IPS-15b (cell line): ENCODE results near the gene KRTAP1-5.
"Not testable (repeated sequence)": the region's sequence is repeated elsewhere in the genome, so short reads cannot be mapped to it uniquely, and the experiment has no call there.

ENCODE experiments used
- H3K27me3 ChIP-seq: one replicate; pipeline ENCODE4 v1.6.1; 2013; ENCODE audit warnings: low read length; ENCODE audit not compliant: control insufficient read depth, insufficient read depth
- H3K36me3 ChIP-seq: one replicate; pipeline ENCODE4 v1.6.1; 2013; ENCODE audit warnings: low read length; ENCODE audit not compliant: control insufficient read depth, insufficient read depth
- H3K4me1 ChIP-seq: one replicate; pipeline ENCODE4 v1.6.1; 2013; ENCODE audit warnings: mild to moderate bottlenecking, low read length; ENCODE audit not compliant: control insufficient read depth, insufficient read depth
- H3K4me3 ChIP-seq: one replicate; pipeline ENCODE4 v1.5.1; 2013; ENCODE audit warnings: low read depth, low read length
- H3K9ac ChIP-seq: one replicate; pipeline ENCODE4 v1.6.1; 2013; ENCODE audit warnings: low read depth, mild to moderate bottlenecking, low read length
- H3K9me3 ChIP-seq: one replicate; pipeline ENCODE4 v1.6.1; 2013; ENCODE audit warnings: mild to moderate bottlenecking, low read length; ENCODE audit not compliant: control insufficient read depth, insufficient read depth

The KRTAP1-5 gene

DNA sequence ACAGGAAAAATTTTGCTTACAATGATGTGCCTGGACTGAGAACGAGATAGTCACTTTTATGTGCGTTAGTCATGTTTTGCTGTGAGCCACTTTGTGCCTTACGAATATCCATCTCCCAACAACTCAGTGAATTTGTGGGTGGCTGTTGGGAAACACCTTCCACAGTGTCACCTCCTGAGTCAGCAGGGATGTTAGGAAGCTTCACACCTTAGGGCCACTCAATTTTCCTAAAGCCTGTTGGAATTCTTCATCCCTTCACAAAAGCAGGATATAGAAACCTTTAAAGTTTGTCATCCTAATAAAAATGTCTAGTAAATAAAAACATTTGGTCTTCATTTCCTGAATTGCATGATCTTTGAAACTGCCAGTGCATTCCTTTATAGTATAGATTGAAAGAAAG, 13.8 kb downstream of the KRTAP1-5 start:
- no peaks in the 10 kb centered on the region for H3K9me3 ChIP-seq
- no peaks in the 10 kb centered on the region for H3K27me3 ChIP-seq
- peaks cover 2% of the 10 kb centered on the region for H3K4me1 ChIP-seq
- H3K9ac ChIP-seq, result no peak overlapping the region
- no peaks in the 10 kb centered on the region for H3K36me3 ChIP-seq
- no peak overlapping the region for H3K4me3 ChIP-seq

DNA sequence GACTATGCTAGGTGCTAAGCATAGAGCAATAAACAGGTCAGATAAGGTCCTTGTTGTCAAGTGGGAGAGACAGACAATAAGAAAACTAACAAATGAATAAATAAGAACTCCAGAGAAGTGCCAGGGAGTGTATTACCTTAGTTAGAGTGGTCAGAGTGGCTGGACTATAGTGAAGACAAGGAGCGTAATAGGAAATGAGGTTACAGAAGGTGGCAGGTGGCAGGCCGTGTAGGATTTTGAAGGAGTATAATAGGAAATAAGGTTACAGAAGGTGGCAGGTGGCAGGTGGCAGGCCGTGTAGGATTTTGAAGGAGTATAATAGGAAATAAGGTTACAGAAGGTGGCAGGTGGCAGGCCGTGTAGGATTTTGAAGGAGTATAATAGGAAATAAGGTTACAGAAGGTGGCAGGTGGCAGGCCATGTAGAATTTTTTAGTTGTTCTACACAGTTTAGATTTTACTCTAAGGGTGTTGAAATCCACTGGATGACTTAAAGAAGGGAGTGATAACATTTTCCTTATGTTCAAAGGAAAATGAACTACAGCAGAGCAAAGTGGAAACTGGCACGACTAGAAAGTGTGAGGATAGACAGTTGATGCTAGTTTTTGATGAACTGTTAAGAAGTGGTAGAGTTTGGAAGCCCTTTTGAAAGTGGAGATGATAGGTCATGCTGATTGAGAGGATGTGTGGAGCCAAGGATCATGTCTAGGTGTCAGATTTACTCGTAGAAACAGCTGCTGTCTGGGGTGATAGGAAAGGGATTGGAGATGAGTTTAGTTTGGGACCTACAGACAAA, 14.5 kb downstream of the KRTAP1-5 start:
- no peaks in the 10 kb centered on the region for H3K27me3 ChIP-seq

DNA sequence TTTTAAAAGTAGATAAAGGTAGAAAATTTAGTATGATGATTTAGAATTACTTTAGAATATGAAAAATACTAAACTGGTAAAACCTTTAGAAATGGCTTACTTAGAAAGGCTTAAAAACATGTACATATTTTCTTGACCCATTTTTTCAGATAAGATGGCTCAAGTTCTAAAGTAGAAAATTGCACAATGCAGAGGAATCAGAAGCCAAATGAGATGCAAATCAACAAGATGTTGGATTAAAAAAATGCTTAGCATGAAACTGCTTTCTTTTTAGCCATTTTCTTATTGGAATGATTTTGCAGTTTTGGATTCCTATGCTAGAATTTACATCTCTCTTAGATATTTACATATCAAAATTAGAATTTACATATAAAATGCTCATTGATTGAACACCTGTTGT, 16.6 kb downstream of the KRTAP1-5 start:
- no peak overlapping the region for H3K4me3 ChIP-seq
- H3K36me3 ChIP-seq, result no peaks in the 10 kb centered on the region
- no peaks in the 10 kb centered on the region for H3K27me3 ChIP-seq
- H3K9me3 ChIP-seq, result no peaks in the 10 kb centered on the region
- no peak overlapping the region for H3K9ac ChIP-seq
- peaks cover 2% of the 10 kb centered on the region for H3K4me1 ChIP-seq

More for the DNA sequence above, 14.5 kb downstream of the KRTAP1-5 start:
- H3K4me1 ChIP-seq, result peaks cover 2% of the 10 kb centered on the region
- no peak overlapping the region for H3K4me3 ChIP-seq
- H3K36me3 ChIP-seq, result no peaks in the 10 kb centered on the region
- H3K9me3 ChIP-seq, result no peaks in the 10 kb centered on the region
- H3K9ac ChIP-seq, result no peak overlapping the region

DNA sequence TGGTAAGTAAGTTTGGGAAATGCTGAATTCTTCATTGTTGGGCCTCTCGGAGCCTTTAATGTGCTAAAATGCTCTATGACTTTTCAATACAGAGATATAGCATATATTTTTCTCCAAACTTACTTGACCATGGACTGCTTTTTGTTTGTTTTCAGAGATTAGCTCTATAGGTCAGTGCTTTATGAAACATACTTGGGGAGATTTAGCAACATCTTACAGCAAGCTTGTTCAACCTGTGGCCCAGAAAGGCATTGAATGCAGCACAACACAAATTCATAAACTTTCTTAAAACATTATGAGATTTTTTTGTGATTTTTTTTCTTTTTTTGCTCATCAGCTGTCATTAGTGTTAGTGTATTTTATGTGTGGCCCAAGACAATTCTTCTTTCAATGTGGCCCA, 17.1 kb downstream of the KRTAP1-5 start:
- Histone ChIP-seq H3K4me1 (peaks cover 2% of the 10 kb centered on the region), H3K36me3 (no peaks in the 10 kb centered on the region), H3K4me3 (no peak overlapping the region), H3K9ac (no peak overlapping the region), H3K9me3 (no peaks in the 10 kb centered on the region), H3K27me3 (no peaks in the 10 kb centered on the region)

DNA sequence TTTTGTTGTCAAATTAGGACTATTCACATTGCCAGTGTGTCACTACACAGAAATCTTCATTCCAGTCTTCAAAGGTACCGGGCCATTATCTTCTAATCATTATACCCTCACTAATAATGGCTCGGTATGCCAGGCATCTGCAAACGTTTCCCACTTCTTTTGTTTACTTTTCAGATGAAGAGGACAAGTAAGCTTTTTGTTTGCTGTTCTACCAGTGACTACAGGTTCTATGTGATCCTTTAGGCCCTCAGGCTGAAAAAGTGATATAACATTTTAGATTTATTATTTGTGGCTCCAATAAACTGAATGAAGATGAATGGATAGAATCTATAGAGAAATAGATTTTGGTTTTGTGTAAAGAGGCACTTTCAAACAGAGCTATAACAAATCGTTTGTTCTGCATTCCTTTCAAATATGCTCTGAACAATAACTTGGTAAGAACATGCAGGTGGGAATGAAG, 17.7 kb downstream of the KRTAP1-5 start:
- H3K27me3 ChIP-seq, result no peaks in the 10 kb centered on the region
- no peak overlapping the region for H3K4me3 ChIP-seq
- no peaks in the 10 kb centered on the region for H3K36me3 ChIP-seq
- peaks cover 2% of the 10 kb centered on the region for H3K4me1 ChIP-seq
- no peaks in the 10 kb centered on the region for H3K9me3 ChIP-seq
- H3K9ac ChIP-seq, result no peak overlapping the region

DNA sequence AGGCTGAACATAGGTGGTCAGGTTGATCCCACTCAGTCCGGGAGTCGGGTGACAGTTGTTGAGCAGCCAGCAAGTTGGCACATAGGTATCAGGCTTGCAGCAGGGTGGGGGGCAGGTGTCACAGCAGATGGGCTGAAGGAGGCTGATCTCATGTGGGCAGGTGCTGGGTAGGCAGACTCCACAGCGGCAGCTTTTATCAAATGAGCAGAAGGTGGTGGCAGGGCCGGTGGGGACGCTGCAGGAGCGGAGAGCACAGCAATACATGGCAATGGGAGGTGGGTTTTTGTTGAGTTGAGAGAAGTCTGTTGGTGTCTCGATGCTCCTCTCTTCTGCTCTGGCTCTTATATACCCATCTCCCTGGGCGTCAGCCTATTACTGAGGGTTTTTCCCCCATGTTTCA, 18.2 kb downstream of the KRTAP1-5 start, which contains the start of gene KRTAP3-1:
Gene KRTAP3-1 (minus strand): TSS at position 318 of the 400 bp plus-strand sequence. CDS start 54 bp downstream, at position 264.
- Histone ChIP-seq H3K4me3 (no peak within 1 kb of the TSS), H3K9ac (no peak within 1 kb of the TSS), H3K36me3 (no peaks in the 10 kb centered on the region), H3K4me1 (peaks cover 2% of the 10 kb centered on the region), H3K9me3 (no peaks in the 10 kb centered on the region), H3K27me3 (no peaks in the 10 kb centered on the region)

DNA sequence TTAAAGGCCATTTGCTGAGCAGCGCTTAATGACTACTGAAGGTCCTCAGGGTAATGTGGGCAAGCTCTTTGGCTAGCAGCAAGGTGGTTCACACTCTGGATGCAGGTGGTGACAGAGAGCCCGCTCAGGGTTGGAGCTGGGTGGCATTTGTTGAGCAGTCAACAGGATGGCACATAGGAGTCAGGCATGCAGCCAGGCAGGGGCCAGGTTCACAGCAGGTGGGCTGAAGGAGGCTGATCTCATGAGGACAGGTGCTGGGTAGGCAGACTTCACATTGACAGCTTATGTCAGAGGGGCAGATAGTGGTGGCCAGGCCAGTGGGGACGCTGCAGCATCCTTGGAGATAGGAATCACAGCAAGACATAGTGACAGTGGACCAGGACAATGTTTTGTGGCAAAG, 22.6 kb downstream of the KRTAP1-5 start:
- no peaks in the 10 kb centered on the region for H3K27me3 ChIP-seq
- no peaks in the 10 kb centered on the region for H3K9me3 ChIP-seq
- no peaks in the 10 kb centered on the region for H3K36me3 ChIP-seq
- no peak overlapping the region for H3K9ac ChIP-seq
- H3K4me1 ChIP-seq, result peaks cover under 1% of the 10 kb centered on the region
- no peak overlapping the region for H3K4me3 ChIP-seq

DNA sequence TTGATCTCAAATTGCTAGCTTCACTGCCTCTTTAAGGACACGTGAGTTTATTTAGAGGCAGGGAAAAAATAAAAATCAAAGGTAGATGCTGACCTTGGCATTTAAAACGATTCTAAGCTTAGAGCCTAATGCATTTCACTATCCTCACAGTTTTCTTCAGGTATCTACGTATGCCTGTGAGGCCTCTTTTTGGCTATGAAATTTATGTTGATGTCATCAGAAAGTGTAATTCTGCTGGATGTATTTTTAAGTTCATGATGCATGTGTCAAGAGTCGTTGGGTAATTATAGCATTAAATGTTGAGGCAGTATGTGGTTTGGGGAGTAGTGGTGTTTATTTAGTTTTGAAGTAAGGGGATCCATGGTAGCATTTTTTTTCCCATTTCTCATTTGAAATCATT, 23.1 kb downstream of the KRTAP1-5 start:
- no peaks in the 10 kb centered on the region for H3K27me3 ChIP-seq
- no peaks in the 10 kb centered on the region for H3K9me3 ChIP-seq
- H3K4me3 ChIP-seq, result no peak overlapping the region
- no peaks in the 10 kb centered on the region for H3K36me3 ChIP-seq
- H3K4me1 ChIP-seq, result no peaks in the 10 kb centered on the region
- no peak overlapping the region for H3K9ac ChIP-seq

DNA sequence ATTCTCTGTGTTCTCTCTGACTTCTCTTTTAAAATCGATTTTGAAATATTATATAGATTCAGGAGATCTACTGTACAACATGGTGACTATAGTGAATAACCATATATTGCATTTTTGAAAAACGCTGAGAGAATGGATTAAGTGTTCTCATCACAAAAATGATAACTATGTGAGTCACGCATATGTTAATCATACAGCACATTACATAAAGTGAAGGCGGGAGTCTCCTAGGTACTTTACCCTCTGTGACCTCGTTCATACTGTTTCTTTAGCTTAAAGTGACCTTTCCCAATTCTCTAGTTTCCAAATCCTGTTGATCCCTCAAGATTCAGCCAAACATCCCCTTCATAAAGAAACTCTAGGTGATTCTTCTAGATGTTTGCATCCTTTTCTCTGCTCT, 24.2 kb downstream of the KRTAP1-5 start:
- no peaks in the 10 kb centered on the region for H3K36me3 ChIP-seq
- no peaks in the 10 kb centered on the region for H3K27me3 ChIP-seq
- no peak overlapping the region for H3K4me3 ChIP-seq
- H3K4me1 ChIP-seq, result no peaks in the 10 kb centered on the region
- H3K9me3 ChIP-seq, result no peaks in the 10 kb centered on the region
- H3K9ac ChIP-seq, result no peak overlapping the region

DNA sequence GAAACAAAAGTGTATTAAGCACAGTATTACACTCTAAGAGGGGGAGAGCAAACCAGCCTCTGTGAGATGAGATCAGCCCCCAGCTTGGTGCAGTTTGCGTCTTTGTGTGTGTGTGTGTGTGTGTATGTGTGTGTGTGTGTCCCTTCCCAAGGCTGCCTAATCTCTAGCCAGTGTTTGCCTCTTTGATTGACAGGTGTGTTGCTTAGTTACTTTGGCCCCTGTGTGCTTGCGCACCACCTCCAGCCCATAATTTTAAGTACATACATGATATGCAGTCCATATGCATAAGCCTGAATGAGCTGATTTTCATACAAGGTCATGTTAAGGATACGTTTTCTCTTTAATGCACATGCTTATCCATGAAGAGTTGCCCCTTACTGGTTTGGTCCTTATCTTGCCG, 25.2 kb downstream of the KRTAP1-5 start:
- Histone ChIP-seq H3K9ac (no peak overlapping the region), H3K9me3 (no peaks in the 10 kb centered on the region), H3K4me1 (no peaks in the 10 kb centered on the region), H3K4me3 (no peak overlapping the region), H3K36me3 (no peaks in the 10 kb centered on the region), H3K27me3 (no peaks in the 10 kb centered on the region)

DNA sequence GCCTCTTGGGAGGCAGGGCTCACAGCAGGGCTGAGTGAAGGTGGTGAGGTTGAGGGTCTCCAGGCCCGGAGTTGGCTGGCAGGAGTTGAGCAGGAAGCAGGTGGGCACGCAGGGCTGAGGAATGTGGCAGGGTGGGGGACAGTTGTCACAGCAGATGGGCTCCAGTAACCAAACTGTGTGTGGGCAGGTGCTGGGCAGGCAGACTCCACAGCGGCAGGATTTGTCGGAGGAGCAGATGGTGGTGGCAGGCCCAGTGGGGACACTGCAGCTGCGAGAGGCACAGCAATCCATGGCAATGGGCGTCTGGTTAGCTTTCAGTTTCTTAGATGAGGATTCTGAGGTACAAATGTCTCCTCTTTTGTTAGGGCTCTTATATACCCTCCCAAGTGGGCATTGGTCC, 27.4 kb downstream of the KRTAP1-5 start, which contains the start of gene KRTAP3-2:
Gene KRTAP3-2 (minus strand): TSS at position 344 of the 400 bp plus-strand sequence. CDS start 53 bp downstream, at position 291.
- H3K36me3 ChIP-seq, H3K9me3 ChIP-seq, H3K27me3 ChIP-seq, H3K9ac ChIP-seq, H3K4me3 ChIP-seq, H3K4me1 ChIP-seq: not testable (repeated sequence)

DNA sequence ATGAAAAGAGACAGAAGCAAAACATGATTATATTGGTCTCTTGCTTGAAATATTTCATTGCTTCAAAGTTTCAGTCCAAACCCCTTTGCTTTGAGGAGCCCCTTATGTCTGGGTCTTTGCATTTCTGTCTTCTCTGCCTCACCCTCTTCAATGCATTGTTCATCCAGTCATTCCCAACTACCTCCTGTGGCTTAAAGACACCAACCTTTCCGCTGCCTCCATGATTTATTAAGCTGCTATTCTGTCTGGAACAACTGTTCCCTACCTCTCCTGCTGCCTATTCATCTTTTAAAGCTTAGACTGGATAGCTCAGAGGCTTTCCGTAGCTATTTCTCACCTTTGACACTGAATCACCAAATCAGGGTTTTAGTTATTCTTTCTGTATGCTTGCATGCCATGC, 29.6 kb downstream of the KRTAP1-5 start:
- no peaks in the 10 kb centered on the region for H3K4me1 ChIP-seq
- no peaks in the 10 kb centered on the region for H3K27me3 ChIP-seq
- H3K4me3 ChIP-seq, result no peak overlapping the region
- no peak overlapping the region for H3K9ac ChIP-seq
- H3K9me3 ChIP-seq, result no peaks in the 10 kb centered on the region
- no peaks in the 10 kb centered on the region for H3K36me3 ChIP-seq
